B cell (primary cell): ENCODE measurements around the gene RALA.

Experiments used
- EZH2 ChIP-seq: IDR thresholded peaks from 2 replicates; pipeline ENCODE4 v1.6.1; 2012; ENCODE audit warnings: borderline replicate concordance, low read depth, mild to moderate bottlenecking, moderate library complexity, low read length; ENCODE audit not compliant: insufficient read depth, poor library complexity, severe bottlenecking
- TF ChIP-seq, protein P1 (sequence below): fragments of 200-600 bp; IDR thresholded peaks from one replicate; pipeline ENCODE4 v1.8.0; 2022; ENCODE audit warnings: antibody characterized with exemption, mild to moderate bottlenecking

DNA sequence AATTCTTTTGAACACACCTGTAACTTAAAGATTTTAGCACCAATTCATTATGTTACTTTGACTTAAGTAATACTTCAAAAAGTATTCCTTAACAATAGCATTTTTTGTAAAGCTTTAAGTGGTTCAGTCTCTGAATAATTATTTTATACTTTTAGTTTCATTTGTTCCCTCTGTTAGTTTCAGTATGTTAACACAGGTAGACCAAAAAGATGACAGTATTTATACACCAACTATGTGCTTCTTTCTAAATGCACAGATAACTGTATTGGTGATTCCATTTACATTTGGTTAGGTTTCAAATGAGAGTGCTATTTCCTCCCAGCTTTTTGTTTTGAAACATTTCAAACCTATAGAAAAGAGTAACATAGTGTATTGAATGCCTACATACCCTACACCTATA, 14.0 kb downstream of the RALA start:
- TF ChIP-seq, protein P1, sequence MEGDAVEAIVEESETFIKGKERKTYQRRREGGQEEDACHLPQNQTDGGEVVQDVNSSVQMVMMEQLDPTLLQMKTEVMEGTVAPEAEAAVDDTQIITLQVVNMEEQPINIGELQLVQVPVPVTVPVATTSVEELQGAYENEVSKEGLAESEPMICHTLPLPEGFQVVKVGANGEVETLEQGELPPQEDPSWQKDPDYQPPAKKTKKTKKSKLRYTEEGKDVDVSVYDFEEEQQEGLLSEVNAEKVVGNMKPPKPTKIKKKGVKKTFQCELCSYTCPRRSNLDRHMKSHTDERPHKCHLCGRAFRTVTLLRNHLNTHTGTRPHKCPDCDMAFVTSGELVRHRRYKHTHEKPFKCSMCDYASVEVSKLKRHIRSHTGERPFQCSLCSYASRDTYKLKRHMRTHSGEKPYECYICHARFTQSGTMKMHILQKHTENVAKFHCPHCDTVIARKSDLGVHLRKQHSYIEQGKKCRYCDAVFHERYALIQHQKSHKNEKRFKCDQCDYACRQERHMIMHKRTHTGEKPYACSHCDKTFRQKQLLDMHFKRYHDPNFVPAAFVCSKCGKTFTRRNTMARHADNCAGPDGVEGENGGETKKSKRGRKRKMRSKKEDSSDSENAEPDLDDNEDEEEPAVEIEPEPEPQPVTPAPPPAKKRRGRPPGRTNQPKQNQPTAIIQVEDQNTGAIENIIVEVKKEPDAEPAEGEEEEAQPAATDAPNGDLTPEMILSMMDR = no peak
- TF ChIP-seq EZH2 = no peak
